Type B pancreatic cell (in vitro differentiated cells): ENCODE results near the gene RABGAP1L. TPM values are rescaled to one million over a fixed set of nuclear protein-coding genes. Genes with fewer than 3 reads are reported as not detected.

ENCODE experiments used
- DNase-seq: peaks from one replicate; pipeline ENCODE4 v3.0.0; 2021; ENCODE audit warnings: mixed read lengths; ENCODE audit not compliant: unreplicated experiment; ENCODE audit errors: extremely low spot score
- H3K27ac Mint-ChIP-seq: 2 replicates; pipeline ENCODE4 v1.8.0; 2021; ENCODE audit warnings: mild to moderate bottlenecking, mixed read lengths
- H3K27me3 Mint-ChIP-seq: 2 replicates; pipeline ENCODE4 v1.8.0; 2021; ENCODE audit warnings: mixed read lengths
- H3K36me3 Mint-ChIP-seq: 2 replicates; pipeline ENCODE4 v1.8.0; 2021; ENCODE audit warnings: mixed read lengths
- H3K4me1 Mint-ChIP-seq: one replicate; pipeline ENCODE4 v1.8.0; 2021; ENCODE audit warnings: mixed read lengths; ENCODE audit not compliant: unreplicated experiment
- H3K4me3 Mint-ChIP-seq: 2 replicates; pipeline ENCODE4 v1.8.0; 2021; ENCODE audit warnings: mild to moderate bottlenecking, mixed read lengths
- H3K9me3 Mint-ChIP-seq: 2 replicates; pipeline ENCODE4 v1.8.0; 2021; ENCODE audit warnings: mixed read lengths
- CTCF ChIP-seq: fragments of 200-600 bp; sonication (generic); conservative IDR thresholded peaks from 2 replicates; pipeline ENCODE4 v1.5.0; 2021; ENCODE audit warnings: antibody characterized with exemption, mild to moderate bottlenecking
- total RNA-seq: library from RNA; stranded (reverse); gene quantifications from 2 replicates; pipeline ENCODE4 v1.2.1, GENCODE V29; 2021; ENCODE audit warnings: low replicate concordance

Gene RABGAP1L
- total RNA-seq, 1 donor from 2014 or later: 35.6 TPM

- no peak for TF ChIP-seq CTCF
- no peaks in the 10 kb centered on the region for H3K27me3 Mint-ChIP-seq
- H3K27ac Mint-ChIP-seq: no peak overlapping the region
- peaks cover 4% of the 10 kb centered on the region for H3K9me3 Mint-ChIP-seq
- peak overlapping the region; percentile 48 for H3K4me3 Mint-ChIP-seq
- H3K36me3 Mint-ChIP-seq: no peaks in the 10 kb centered on the region
- peaks cover 12% of the 10 kb centered on the region for H3K4me1 Mint-ChIP-seq
- DNase-seq: no peak
Measured at GRCh38 chr1:174156437-174156836, 2.9 kb upstream of the RABGAP1L start.

GRCh38 chr1:174157157-174157806, 2.0 kb upstream of the RABGAP1L start:
- Mint-ChIP-seq H3K4me3 (peak overlapping the region; percentile 53), H3K27ac (no peak overlapping the region), H3K9me3 (peaks cover 4% of the 10 kb centered on the region), H3K36me3 (no peaks in the 10 kb centered on the region), H3K4me1 (peaks cover 12% of the 10 kb centered on the region), H3K27me3 (no peaks in the 10 kb centered on the region)
- no peak for TF ChIP-seq CTCF
- DNase-seq: no peak

GRCh38 chr1:174158767-174159251, 511 bp upstream of the RABGAP1L start:
- Mint-ChIP-seq H3K9me3 (no peaks in the 10 kb centered on the region), H3K4me1 (peaks cover 12% of the 10 kb centered on the region), H3K36me3 (no peaks in the 10 kb centered on the region), H3K27me3 (no peaks in the 10 kb centered on the region), H3K4me3 (peak overlapping the region; percentile 90), H3K27ac (peak overlapping the region; percentile 76)
- DNase-seq: no peak
- no peak for TF ChIP-seq CTCF

GRCh38 chr1:174160109-174160473, 771 bp downstream of the RABGAP1L start:
- peak overlapping the region; percentile 90 for H3K4me3 Mint-ChIP-seq

GRCh38 chr1:174160603-174161002, 1.3 kb downstream of the RABGAP1L start:
- Mint-ChIP-seq H3K36me3 (peaks cover 4% of the 10 kb centered on the region), H3K27ac (peak overlapping the region; percentile 95), H3K4me3 (peak overlapping the region; percentile 90), H3K9me3 (no peaks in the 10 kb centered on the region), H3K4me1 (peaks cover 21% of the 10 kb centered on the region), H3K27me3 (no peaks in the 10 kb centered on the region)
- TF ChIP-seq CTCF: no peak
- DNase-seq: no peak

More at GRCh38 chr1:174160109-174160473, 771 bp downstream of the RABGAP1L start:
- Mint-ChIP-seq H3K9me3 (no peaks in the 10 kb centered on the region), H3K27me3 (no peaks in the 10 kb centered on the region), H3K27ac (peak overlapping the region; percentile 95), H3K4me1 (peaks cover 19% of the 10 kb centered on the region), H3K36me3 (peaks cover 4% of the 10 kb centered on the region)
- no peak for TF ChIP-seq CTCF
- no peak for DNase-seq
